ENCODE results near the gene ANKRD63. TPM values are rescaled to one million over a fixed set of nuclear protein-coding genes. Genes with fewer than 3 reads are reported as not detected.

ANKRD63 gene
- 0.23 TPM in 1 of 2 replicates, not detected in the other for total RNA-seq

DNA sequence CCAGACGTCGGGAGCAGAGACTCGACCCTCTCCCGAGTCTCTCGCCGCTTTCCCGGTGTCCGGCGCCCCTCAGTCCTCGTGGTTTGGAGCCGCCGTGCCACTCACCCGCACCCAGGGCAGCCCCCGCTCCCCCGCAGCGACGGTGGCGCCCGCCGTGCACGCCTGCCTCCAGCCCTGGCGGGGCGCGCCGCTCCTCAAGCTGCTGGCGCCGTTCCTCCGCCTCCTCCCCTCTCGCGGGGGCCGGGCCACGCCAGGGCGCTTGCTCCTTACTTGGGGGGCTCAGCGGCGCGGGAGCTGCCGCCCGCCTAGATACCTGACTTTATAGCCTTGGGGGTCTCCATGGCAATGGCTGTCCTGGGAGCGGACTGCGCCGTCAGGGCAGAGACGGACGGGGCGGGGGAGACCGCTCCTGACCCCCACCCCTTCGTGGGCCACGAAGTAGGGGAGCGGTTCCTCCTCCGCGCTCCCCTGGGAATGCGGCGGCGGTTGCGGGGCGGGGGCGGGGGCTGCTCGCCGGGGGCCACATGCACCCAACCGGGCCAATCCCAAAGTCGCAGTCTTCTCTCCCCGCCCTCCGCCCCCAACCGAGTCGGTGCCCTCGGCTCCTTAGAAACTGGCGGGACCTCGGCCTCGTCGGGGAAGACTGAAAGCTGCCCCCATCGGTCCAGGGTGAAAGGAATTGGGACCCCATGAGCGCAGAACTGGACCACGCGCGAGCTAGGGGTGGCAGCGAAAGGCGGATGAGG lies at the start of gene ANKRD63:
TSS of gene ANKRD63 (minus strand) at position 196 of the 746 bp plus-strand sequence. CDS start 478 bp downstream, outside the sequence.
- intact Hi-C loops (cut with micrococcal nuclease) = loop anchor here (1.0 to 5.0 kb wide), 2 partner anchors 24 to 139 kb away; partner anchors contain the start of gene PLCB2

DNA sequence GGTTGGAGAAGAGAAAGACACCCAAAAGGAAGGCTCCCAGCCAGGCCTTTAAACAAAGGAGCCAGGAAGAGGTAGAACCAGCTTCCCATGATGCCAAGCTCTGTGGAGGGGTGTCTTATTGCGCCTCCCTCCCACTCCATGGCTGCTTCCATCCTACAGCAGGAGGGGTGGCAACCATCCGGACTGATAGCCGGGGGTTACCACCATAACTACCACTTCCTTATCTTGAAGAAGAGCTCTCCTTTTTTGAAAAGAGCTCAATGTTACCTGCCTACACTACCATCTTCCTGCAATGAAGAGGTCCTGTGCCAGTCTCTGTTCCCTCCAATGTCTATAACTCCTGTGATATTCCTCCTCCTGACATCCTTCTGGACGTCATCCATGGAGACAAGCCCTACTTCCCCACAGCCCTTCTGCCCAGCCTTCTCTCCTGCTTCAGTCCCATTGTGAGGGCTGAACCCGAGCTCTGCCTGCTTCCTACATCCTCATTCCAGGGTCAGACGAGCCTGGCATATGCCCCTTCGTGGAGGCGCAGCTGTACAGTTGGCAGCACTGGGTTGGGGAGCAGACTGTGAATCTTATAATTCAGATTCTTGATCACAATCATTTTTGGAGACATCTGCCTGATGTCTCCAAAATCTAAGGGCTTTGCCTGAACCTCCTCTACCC lies 49.4 kb upstream of the ANKRD63 start:
- intact Hi-C loops (cut with micrococcal nuclease) = no loop called here

- intact Hi-C loops (cut with micrococcal nuclease) = no loop called here
These were observed 48.8 kb upstream of the ANKRD63 start for GRCh38 chr15:40331637-40332036.

- intact Hi-C loops (cut with micrococcal nuclease) = no loop called here
These were observed 48.2 kb upstream of the ANKRD63 start for GRCh38 chr15:40331026-40331425.

- intact Hi-C loops (cut with micrococcal nuclease) = no loop called here
These were observed 47.5 kb upstream of the ANKRD63 start for GRCh38 chr15:40330368-40330836.

- intact Hi-C loops (cut with micrococcal nuclease) = loop anchor here (10.0 kb wide), 1 partner anchor 905 kb away; the partner anchor contains the start of genes CHP1 and EXD1
These were observed 46.9 kb upstream of the ANKRD63 start for GRCh38 chr15:40329804-40330203.

DNA sequence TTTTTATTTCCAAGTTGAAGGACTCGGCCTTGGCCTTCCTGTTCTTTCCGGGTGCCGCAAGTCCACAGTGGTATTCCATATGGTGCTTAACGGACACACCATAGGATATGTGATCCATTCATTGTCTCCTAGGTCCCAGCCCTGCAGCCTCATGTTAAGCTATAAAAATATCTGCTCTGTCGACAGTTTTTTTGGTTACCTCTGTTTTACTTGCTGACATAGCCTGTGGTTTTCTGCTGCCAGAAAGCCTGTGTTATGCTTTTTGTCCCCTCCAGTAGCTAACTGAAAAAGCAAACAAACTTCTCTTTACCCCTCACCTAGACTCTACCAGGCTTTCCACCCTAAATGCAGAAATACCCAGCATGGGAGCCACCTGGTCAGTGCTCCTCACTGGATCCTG lies 45.9 kb upstream of the ANKRD63 start:
- intact Hi-C loops (cut with micrococcal nuclease) = loop anchor here (10.0 kb wide), 1 partner anchor 906 kb away; the partner anchor contains the start of genes CHP1 and EXD1

DNA sequence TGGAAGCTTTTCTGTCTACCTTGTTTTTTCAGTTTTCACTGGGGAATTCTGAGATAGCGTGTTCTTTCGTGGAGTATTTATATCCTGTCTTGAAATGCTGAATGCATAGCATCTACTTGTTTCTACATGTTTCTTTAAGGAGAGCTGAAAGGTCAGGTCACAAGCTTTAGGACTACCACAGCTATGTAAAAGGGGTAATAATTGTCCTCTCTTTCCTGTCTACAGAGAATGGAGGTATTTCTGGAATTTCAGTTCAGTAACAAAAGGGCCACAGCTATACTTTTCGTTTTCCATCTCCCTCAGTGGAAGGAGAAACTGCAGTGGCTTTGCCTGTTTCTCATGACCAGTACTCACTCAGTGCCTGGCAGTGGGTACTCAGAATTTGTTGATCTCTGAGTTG lies 45.3 kb upstream of the ANKRD63 start:
- intact Hi-C loops (cut with micrococcal nuclease) = loop anchor here (10.0 kb wide), 1 partner anchor 907 kb away; the partner anchor contains the start of genes CHP1 and EXD1

DNA sequence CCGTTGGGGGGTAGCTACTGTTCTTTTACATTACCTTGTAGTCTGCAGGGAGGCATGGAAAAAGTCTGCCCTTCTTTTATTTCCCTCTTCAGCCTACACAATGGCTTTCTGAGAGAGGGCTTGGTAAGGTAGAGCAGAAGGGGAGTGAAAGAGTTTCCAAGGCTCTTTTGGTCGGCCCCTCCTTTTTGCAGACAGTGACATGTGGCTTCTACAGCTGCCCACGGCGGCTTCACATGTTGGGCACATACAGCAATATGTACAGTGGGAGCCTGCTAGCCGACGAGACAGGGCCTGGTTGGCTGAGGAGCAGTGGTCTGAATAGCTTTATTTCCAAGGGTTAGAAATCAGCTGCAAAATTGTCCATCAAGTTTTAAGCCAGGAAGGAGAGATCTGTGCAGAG lies 44.6 kb upstream of the ANKRD63 start:
- intact Hi-C loops (cut with micrococcal nuclease) = loop anchor here (10.0 kb wide), 1 partner anchor 907 kb away; the partner anchor contains the start of genes CHP1 and EXD1

- intact Hi-C loops (cut with micrococcal nuclease) = loop anchor here (10.0 kb wide), 1 partner anchor 909 kb away; the partner anchor contains the start of genes CHP1 and EXD1
These were observed 42.8 kb upstream of the ANKRD63 start for GRCh38 chr15:40325700-40326099.

DNA sequence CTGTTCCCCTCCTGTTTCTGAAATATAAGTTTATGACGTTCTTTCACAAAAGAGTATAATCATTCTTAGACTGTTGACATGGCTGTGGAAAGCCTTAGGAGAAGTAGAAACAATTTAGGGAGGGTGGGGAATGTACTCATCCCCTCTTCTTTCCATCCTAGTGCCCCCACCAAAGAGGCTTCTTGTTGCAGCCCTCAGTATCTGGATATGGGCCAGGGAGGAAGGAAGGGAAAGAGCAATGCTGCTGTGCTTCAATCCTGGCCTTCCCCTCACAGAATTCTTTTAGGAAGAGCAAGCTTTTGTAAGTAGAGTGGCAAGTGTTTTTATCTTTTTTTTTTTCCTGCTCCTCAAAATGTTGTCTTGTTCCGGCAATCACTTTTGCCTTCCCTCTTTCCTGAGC lies 42.3 kb upstream of the ANKRD63 start:
- intact Hi-C loops (cut with micrococcal nuclease) = loop anchor here (10.0 kb wide), 1 partner anchor 910 kb away; the partner anchor contains the start of genes CHP1 and EXD1

- intact Hi-C loops (cut with micrococcal nuclease) = loop anchor here (1.0 to 10.0 kb wide), 2 partner anchors 17 to 911 kb away; partner anchors contain the start of genes CHP1, EXD1 and PLCB2
These were observed 41.4 kb upstream of the ANKRD63 start for GRCh38 chr15:40323953-40324937.

GRCh38 chr15:40323239-40323952 lies 40.5 kb upstream of the ANKRD63 start, which contains the start of gene INAFM2:
INAFM2 (plus strand) TSS chr15:40323692; CDS start chr15:40324056, 364 bp downstream.
- intact Hi-C loops (cut with micrococcal nuclease) = loop anchor here (1.0 to 10.0 kb wide), 2 partner anchors 16 to 911 kb away; partner anchors contain the start of genes CHP1, EXD1 and PLCB2

DNA sequence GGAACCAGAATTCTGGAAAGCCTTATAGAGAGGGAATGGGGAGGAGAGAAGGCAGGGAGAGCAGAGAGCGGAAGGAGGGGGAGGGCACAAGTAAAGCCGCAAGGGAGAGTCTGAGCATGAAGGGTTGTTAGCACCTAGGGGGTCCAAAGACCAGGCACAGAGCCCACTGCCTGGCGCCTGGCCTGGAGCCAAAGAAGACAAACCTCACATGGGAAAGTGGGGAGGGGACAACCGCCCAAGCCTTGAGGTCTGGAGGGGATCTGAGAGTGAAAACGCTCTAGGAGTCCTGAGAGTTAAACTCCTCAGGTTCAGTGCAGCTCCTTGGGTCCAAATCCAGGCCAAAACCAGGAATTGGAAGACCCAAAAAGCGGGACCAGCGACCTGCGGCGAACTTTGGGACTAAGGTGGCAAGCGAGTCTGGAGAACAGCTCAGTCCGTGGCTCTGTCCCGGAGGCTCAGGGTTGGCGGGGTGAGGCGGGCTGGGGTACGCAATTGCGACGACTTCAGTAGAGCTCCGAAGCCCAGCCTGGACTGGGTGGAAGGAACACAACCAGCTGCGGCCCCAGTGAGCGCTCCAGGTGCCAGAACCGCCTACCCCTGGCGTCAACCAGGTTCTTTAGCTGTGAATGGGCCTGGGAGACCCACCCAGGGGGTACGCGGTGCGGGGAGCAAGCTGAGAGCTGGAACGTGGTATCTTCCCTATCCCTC lies 39.8 kb upstream of the ANKRD63 start:
- intact Hi-C loops (cut with micrococcal nuclease) = loop anchor here (1.0 to 10.0 kb wide), 2 partner anchors 15 to 912 kb away; partner anchors contain the start of genes CHP1, EXD1 and PLCB2

DNA sequence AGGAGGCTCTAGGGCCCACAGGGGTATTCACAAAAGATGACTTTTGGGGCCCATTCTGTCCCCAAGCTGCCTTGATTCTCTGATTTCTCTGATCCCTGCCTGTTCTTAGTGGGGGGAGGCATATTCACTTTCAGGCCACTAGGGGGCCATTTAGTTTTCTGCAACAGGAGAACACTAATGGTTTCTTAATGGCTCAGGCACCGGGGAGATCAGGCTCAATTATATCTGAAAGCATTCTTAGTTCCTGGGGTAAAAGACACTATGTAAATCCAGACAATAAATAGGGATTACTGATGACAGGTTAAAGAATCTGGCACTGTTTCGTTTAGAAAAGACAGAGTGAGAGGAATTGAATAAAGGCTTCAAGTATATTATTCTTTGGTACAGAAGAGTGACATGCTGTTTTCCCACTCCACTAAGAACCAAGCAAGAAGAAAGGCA lies 38.1 kb upstream of the ANKRD63 start:
- intact Hi-C loops (cut with micrococcal nuclease) = loop anchor here (1.0 to 10.0 kb wide), 2 partner anchors 17 to 914 kb away; partner anchors contain the start of genes CHP1 and EXD1

DNA sequence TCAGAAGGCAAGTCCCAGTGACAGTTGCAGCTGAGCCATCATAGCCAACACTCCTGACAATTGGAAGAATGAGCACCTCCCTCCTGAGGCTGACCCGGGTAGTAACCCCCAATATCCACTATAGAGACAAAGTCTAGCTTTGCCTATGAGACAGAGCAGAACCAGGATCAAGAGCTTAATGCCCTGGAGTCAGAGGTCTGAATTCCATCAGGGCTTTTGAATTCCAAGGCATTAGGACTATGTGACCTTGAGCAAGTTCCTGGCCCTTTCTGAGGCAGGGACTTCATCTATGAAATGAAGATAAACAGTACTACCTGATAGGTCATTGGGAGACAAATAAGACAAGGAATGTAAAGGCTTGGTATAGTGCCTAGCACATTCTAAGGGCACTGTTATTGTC lies 37.5 kb upstream of the ANKRD63 start:
- intact Hi-C loops (cut with micrococcal nuclease) = loop anchor here (10.0 kb wide), 1 partner anchor 914 kb away; the partner anchor contains the start of genes CHP1 and EXD1

DNA sequence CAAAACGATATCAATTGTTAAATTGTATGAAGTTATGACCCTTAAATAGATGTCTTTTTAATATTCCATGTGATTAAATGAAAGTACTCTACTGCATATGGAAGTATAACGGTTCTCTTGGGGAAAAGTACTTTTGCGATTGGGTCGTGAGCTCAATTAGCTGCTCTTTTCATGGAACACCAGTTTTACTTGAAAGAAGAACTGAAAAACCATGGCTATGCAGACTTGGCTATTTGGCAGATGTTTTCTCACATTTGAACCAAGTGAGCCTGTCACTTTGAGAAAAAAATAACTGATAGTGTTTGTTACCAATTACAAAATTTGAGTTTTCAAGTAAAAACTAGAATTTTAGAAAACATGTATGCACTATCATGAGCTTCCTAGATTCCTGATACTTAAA lies 34.7 kb upstream of the ANKRD63 start:
- intact Hi-C loops (cut with micrococcal nuclease) = no loop called here

- intact Hi-C loops (cut with micrococcal nuclease) = no loop called here
These were observed 34.1 kb upstream of the ANKRD63 start for GRCh38 chr15:40316931-40317330.

Measured in T-helper 2 cell treated with Interferon-gamma antibody and Interleukin-4, amounts not matched to agents 100 ng/mL and 5 ng/mL, for 36 hours (primary cell).